Chondrocyte (in vitro differentiated cells): ENCODE results near the gene ZNF397. TPM values are rescaled to one million over a fixed set of nuclear protein-coding genes. Genes with fewer than 3 reads are reported as not detected.

Source experiments
- DNase-seq: peaks from one replicate; pipeline ENCODE4 v3.0.0; 2021; ENCODE audit warnings: mixed read lengths, low spot score
- H3K27ac Mint-ChIP-seq: one replicate; pipeline ENCODE4 v1.8.0; 2021; ENCODE audit warnings: mild to moderate bottlenecking, moderate library complexity, mixed read lengths; ENCODE audit not compliant: unreplicated experiment
- H3K27me3 Mint-ChIP-seq: 2 replicates; pipeline ENCODE4 v1.8.0; 2021; ENCODE audit warnings: low read depth, mixed read lengths
- H3K36me3 Mint-ChIP-seq: 2 replicates; pipeline ENCODE4 v1.8.0; 2021; ENCODE audit warnings: low read depth, mixed read lengths
- H3K4me1 Mint-ChIP-seq: 2 replicates; pipeline ENCODE4 v1.8.0; 2021; ENCODE audit warnings: low read depth, mild to moderate bottlenecking, mixed read lengths
- H3K4me3 Mint-ChIP-seq: one replicate; pipeline ENCODE4 v1.8.0; 2021; ENCODE audit warnings: mild to moderate bottlenecking, moderate library complexity, mixed read lengths; ENCODE audit not compliant: unreplicated experiment
- H3K9me3 Mint-ChIP-seq: 2 replicates; pipeline ENCODE4 v1.8.0; 2021; ENCODE audit warnings: low read depth, mixed read lengths
- CTCF ChIP-seq: fragments of 200-600 bp; sonication (generic); IDR thresholded peaks from 2 replicates; pipeline ENCODE4 v1.5.0; 2021; ENCODE audit warnings: antibody characterized with exemption, mild to moderate bottlenecking, moderate library complexity
- total RNA-seq: library from RNA; stranded (reverse); gene quantifications from 3 replicates; pipeline ENCODE4 v1.2.1, GENCODE V29; 2021

ZNF397 gene
- total RNA-seq, 1 donor from 2014 or later = 12.1 TPM

GRCh38 chr18:35246831-35247230 lies 6.0 kb downstream of the ZNF397 start:
- no peak for DNase-seq
- Mint-ChIP-seq H3K4me1 (no peaks in the 10 kb centered on the region), H3K27me3 (no peaks in the 10 kb centered on the region), H3K4me3 (no peak overlapping the region), H3K36me3 (peaks cover 58% of the 10 kb centered on the region), H3K27ac (no peak overlapping the region), H3K9me3 (peaks cover 51% of the 10 kb centered on the region)
- no peak for TF ChIP-seq CTCF

- H3K4me3 Mint-ChIP-seq = no peak overlapping the region
- peaks cover 62% of the 10 kb centered on the region for H3K36me3 Mint-ChIP-seq
- H3K27ac Mint-ChIP-seq = no peak overlapping the region
- H3K9me3 Mint-ChIP-seq = peaks cover 59% of the 10 kb centered on the region
- no peaks in the 10 kb centered on the region for H3K4me1 Mint-ChIP-seq
- no peak for TF ChIP-seq CTCF
- no peaks in the 10 kb centered on the region for H3K27me3 Mint-ChIP-seq
- DNase-seq = no peak
Observed at GRCh38 chr18:35247412-35248249, 6.8 kb downstream of the ZNF397 start.

- Mint-ChIP-seq H3K36me3 (peaks cover 67% of the 10 kb centered on the region), H3K9me3 (peaks cover 67% of the 10 kb centered on the region), H3K27ac (no peak overlapping the region), H3K27me3 (no peaks in the 10 kb centered on the region), H3K4me3 (no peak overlapping the region), H3K4me1 (no peaks in the 10 kb centered on the region)
- no peak for TF ChIP-seq CTCF
- DNase-seq = no peak
Observed at GRCh38 chr18:35248429-35248828, 7.6 kb downstream of the ZNF397 start.

GRCh38 chr18:35252466-35252865 lies 11.6 kb downstream of the ZNF397 start:
- Mint-ChIP-seq H3K4me3 (no peak overlapping the region), H3K27ac (no peak overlapping the region), H3K9me3 (peaks cover 52% of the 10 kb centered on the region), H3K36me3 (peaks cover 51% of the 10 kb centered on the region), H3K27me3 (no peaks in the 10 kb centered on the region), H3K4me1 (no peaks in the 10 kb centered on the region)
- no peak for DNase-seq
- no peak for TF ChIP-seq CTCF

- no peak for DNase-seq
- Mint-ChIP-seq H3K27ac (no peak overlapping the region), H3K4me1 (no peaks in the 10 kb centered on the region), H3K36me3 (peaks cover 48% of the 10 kb centered on the region), H3K4me3 (no peak overlapping the region), H3K27me3 (no peaks in the 10 kb centered on the region), H3K9me3 (peaks cover 56% of the 10 kb centered on the region)
- no peak for TF ChIP-seq CTCF
Observed at GRCh38 chr18:35253655-35254287, 12.9 kb downstream of the ZNF397 start.
